HUES48 (cell line): Measurements from ENCODE around the gene SSBP1.

Experiments
- H3K27ac ChIP-seq: one replicate; pipeline ENCODE4 v1.7.0; 2013; ENCODE audit warnings: low read depth, low read length, inconsistent platforms
- H3K27me3 ChIP-seq: 2 replicates; pipeline ENCODE4 v1.6.1; 2013; ENCODE audit warnings: mild to moderate bottlenecking, low read length; ENCODE audit not compliant: control insufficient read depth, insufficient read depth
- H3K36me3 ChIP-seq: 2 replicates; pipeline ENCODE4 v1.6.1; 2013; ENCODE audit warnings: low read length; ENCODE audit not compliant: control insufficient read depth, insufficient read depth
- H3K4me1 ChIP-seq: 2 replicates; pipeline ENCODE4 v1.6.1; 2013; ENCODE audit warnings: mild to moderate bottlenecking, low read length; ENCODE audit not compliant: control insufficient read depth, insufficient read depth
- H3K4me3 ChIP-seq: 2 replicates; pipeline ENCODE4 v1.5.1; 2013; ENCODE audit warnings: mild to moderate bottlenecking, low read depth, low read length
- H3K9ac ChIP-seq: 2 replicates; pipeline ENCODE4 v1.6.1; 2013; ENCODE audit warnings: mild to moderate bottlenecking, low read depth, low read length, moderate library complexity
- H3K9me3 ChIP-seq: 2 replicates; pipeline ENCODE4 v1.6.1; 2013; ENCODE audit warnings: low read length; ENCODE audit not compliant: control insufficient read depth, insufficient read depth

The SSBP1 gene

GRCh38 chr7:141700296-141700847, 37.8 kb upstream of the SSBP1 start:
- Histone ChIP-seq H3K4me1 (peaks cover 33% of the 10 kb centered on the region), H3K9me3 (no peaks in the 10 kb centered on the region), H3K9ac (no peak overlapping the region), H3K36me3 (no peaks in the 10 kb centered on the region), H3K27ac (no peak overlapping the region), H3K27me3 (peaks cover 16% of the 10 kb centered on the region), H3K4me3 (peak overlapping the region; percentile 74)

GRCh38 chr7:141700848-141701371, 37.2 kb upstream of the SSBP1 start:
- H3K9me3 ChIP-seq = no peaks in the 10 kb centered on the region
- H3K4me1 ChIP-seq = peaks cover 31% of the 10 kb centered on the region
- H3K4me3 ChIP-seq = peak overlapping the region; percentile 74
- H3K36me3 ChIP-seq = no peaks in the 10 kb centered on the region
- no peak overlapping the region for H3K9ac ChIP-seq
- H3K27ac ChIP-seq = no peak overlapping the region
- peaks cover 16% of the 10 kb centered on the region for H3K27me3 ChIP-seq

GRCh38 chr7:141701489-141702046, 36.6 kb upstream of the SSBP1 start:
- Histone ChIP-seq H3K9me3 (no peaks in the 10 kb centered on the region), H3K9ac (no peak overlapping the region), H3K4me3 (peak overlapping the region; percentile 81), H3K4me1 (peaks cover 31% of the 10 kb centered on the region), H3K36me3 (no peaks in the 10 kb centered on the region), H3K27me3 (peaks cover 16% of the 10 kb centered on the region), H3K27ac (peak overlapping the region; percentile 51)

- Histone ChIP-seq H3K36me3 (no peaks in the 10 kb centered on the region), H3K4me1 (peaks cover 26% of the 10 kb centered on the region), H3K9me3 (no peaks in the 10 kb centered on the region), H3K27me3 (peaks cover 16% of the 10 kb centered on the region), H3K4me3 (peak within 1 kb of the TSS; percentile 81), H3K9ac (peak within 1 kb of the TSS; percentile 48), H3K27ac (peak within 1 kb of the TSS; percentile 51)
Measured at GRCh38 chr7:141702047-141702567, 36.1 kb upstream of the SSBP1 start, which contains the start of gene DENND11. Gene DENND11, minus strand, starts transcription at chr7:141702166. Its CDS starts 13 bp downstream, at chr7:141702153.

GRCh38 chr7:141702892-141703291, 35.3 kb upstream of the SSBP1 start:
- Histone ChIP-seq H3K27me3 (peaks cover 16% of the 10 kb centered on the region), H3K9ac (no peak overlapping the region), H3K9me3 (no peaks in the 10 kb centered on the region), H3K36me3 (no peaks in the 10 kb centered on the region), H3K4me1 (peaks cover 18% of the 10 kb centered on the region), H3K4me3 (peak overlapping the region; percentile 81; the same call in 1 of the 2 replicates), H3K27ac (no peak overlapping the region)

GRCh38 chr7:141704112-141704511, 34.0 kb upstream of the SSBP1 start:
- H3K9me3 ChIP-seq = no peaks in the 10 kb centered on the region
- H3K27me3 ChIP-seq = peaks cover 16% of the 10 kb centered on the region
- H3K36me3 ChIP-seq = no peaks in the 10 kb centered on the region
- H3K4me1 ChIP-seq = peaks cover 12% of the 10 kb centered on the region
- H3K4me3 ChIP-seq = no peak overlapping the region
- H3K27ac ChIP-seq = no peak overlapping the region
- no peak overlapping the region for H3K9ac ChIP-seq

GRCh38 chr7:141704741-141705140, 33.4 kb upstream of the SSBP1 start:
- H3K27ac ChIP-seq = no peak overlapping the region
- H3K27me3 ChIP-seq = peaks cover 16% of the 10 kb centered on the region

GRCh38 chr7:141706239-141707064, 31.7 kb upstream of the SSBP1 start:
- Histone ChIP-seq H3K9me3 (no peaks in the 10 kb centered on the region), H3K4me1 (peaks cover 16% of the 10 kb centered on the region), H3K4me3 (no peak overlapping the region)

More at GRCh38 chr7:141704741-141705140, 33.4 kb upstream of the SSBP1 start:
- H3K4me3 ChIP-seq = no peak overlapping the region
- H3K4me1 ChIP-seq = peaks cover 11% of the 10 kb centered on the region
- no peaks in the 10 kb centered on the region for H3K36me3 ChIP-seq
- no peak overlapping the region for H3K9ac ChIP-seq
- H3K9me3 ChIP-seq = no peaks in the 10 kb centered on the region

GRCh38 chr7:141708351-141708750, 29.8 kb upstream of the SSBP1 start, which contains the start of gene WEE2:
Gene WEE2, plus strand, starts transcription at chr7:141708353. Its CDS starts 406 bp downstream, at chr7:141708759.
- Histone ChIP-seq H3K9ac (no peak within 1 kb of the TSS), H3K27ac (no peak within 1 kb of the TSS), H3K36me3 (no peaks in the 10 kb centered on the region), H3K9me3 (no peaks in the 10 kb centered on the region), H3K27me3 (peaks cover 4% of the 10 kb centered on the region), H3K4me3 (no peak within 1 kb of the TSS), H3K4me1 (peaks cover 19% of the 10 kb centered on the region)

More at GRCh38 chr7:141706239-141707064, 31.7 kb upstream of the SSBP1 start:
- peaks cover 16% of the 10 kb centered on the region for H3K27me3 ChIP-seq
- no peaks in the 10 kb centered on the region for H3K36me3 ChIP-seq
- no peak overlapping the region for H3K9ac ChIP-seq
- H3K27ac ChIP-seq = peak overlapping the region; percentile 23

GRCh38 chr7:141709318-141709717, 28.8 kb upstream of the SSBP1 start:
- Histone ChIP-seq H3K36me3 (no peaks in the 10 kb centered on the region), H3K9ac (no peak overlapping the region), H3K27me3 (no peaks in the 10 kb centered on the region)

More at GRCh38 chr7:141709318-141709717, 28.8 kb upstream of the SSBP1 start:
- Histone ChIP-seq H3K9me3 (no peaks in the 10 kb centered on the region), H3K4me1 (peaks cover 16% of the 10 kb centered on the region), H3K27ac (no peak overlapping the region), H3K4me3 (no peak overlapping the region)
